ENCODE results near the gene SMURF2.

- TF ChIP-seq CTCF (IDR thresholded peaks at IDR 0.05) = no peak
- no peak for TF ChIP-seq USF2 (IDR thresholded peaks at IDR 0.05; ENCODE audit: borderline replicate concordance, low read depth, low read length)
- TF ChIP-seq EP300 (IDR thresholded peaks at IDR 0.05; ENCODE audit: borderline replicate concordance in 1 of 2, low read depth in 1 of 2, low read length in 1 of 2) = peak in 1 of 2 experiments; percentile 18; a peak in 1 of 4 replicates
- no peak for TF ChIP-seq RFX5 (IDR thresholded peaks at IDR 0.05; ENCODE audit: low read length)
- TF ChIP-seq POLR2AphosphoS5 (IDR thresholded peaks at IDR 0.05; ENCODE audit: low read depth, low read length) = peak; percentile 100
- no peak for TF ChIP-seq USF1 (IDR thresholded peaks at IDR 0.05; ENCODE audit: borderline replicate concordance, low read depth)
- TF ChIP-seq REST (IDR thresholded peaks at IDR 0.05; ENCODE audit: low read depth, low read length) = peak; percentile 86
- peak; percentile 82 for TF ChIP-seq PBX3 (IDR thresholded peaks at IDR 0.05)
- TF ChIP-seq MAX (IDR thresholded peaks at IDR 0.05; ENCODE audit: low read depth) = no peak
- TF ChIP-seq JUND (IDR thresholded peaks at IDR 0.05) = no peak; the same call in 1 of the 2 replicates
- TF ChIP-seq RAD21 (IDR thresholded peaks at IDR 0.05; ENCODE audit: low read length) = no peak
- no peak for TF ChIP-seq FOXJ3 (CRISPR knock-in tag; IDR thresholded peaks at IDR 0.05)
- TF ChIP-seq MXI1 (IDR thresholded peaks at IDR 0.05; ENCODE audit: low read depth, low read length) = peak; percentile 41; the same call in 1 of the 2 replicates
- no peak; the same call in 1 of the 2 replicates for TF ChIP-seq GABPA (IDR thresholded peaks at IDR 0.05; ENCODE audit: low read depth)
Observed at GRCh38 chr17:64506201-64506575, 155.9 kb downstream of the SMURF2 start, which contains the start of gene DDX5.
